DND-41 (cell line): Measurements from ENCODE around the gene KLHL14.

Experiments
- ATAC-seq: fragments of 200-7000 bp; cut with Tn5 transposase; 3 replicates; pipeline ENCODE4 v1.9.1; 2021; ENCODE audit warnings: low read depth; ENCODE audit not compliant: insufficient read depth
- DNase-seq: peaks from one replicate; pipeline ENCODE4 v3.0.0-alpha.2; 2020
- H2AFZ ChIP-seq: 2 replicates; pipeline ENCODE4 v1.6.0; 2012; ENCODE audit warnings: low read depth, low read length
- H3K27ac ChIP-seq: 2 replicates; pipeline ENCODE4 v1.5.1; 2012; ENCODE audit warnings: low read length, inconsistent platforms
- H3K27me3 ChIP-seq: fragments of 200-600 bp; sonication (generic); 2 replicates; pipeline ENCODE4 v1.6.0; 2012; ENCODE audit warnings: low read length, mild to moderate bottlenecking, inconsistent platforms; ENCODE audit not compliant: insufficient read depth, poor library complexity
- H3K36me3 ChIP-seq: 2 replicates; pipeline ENCODE4 v1.5.1; 2012; ENCODE audit warnings: low read length, inconsistent platforms; ENCODE audit not compliant: insufficient read depth
- H3K4me1 ChIP-seq: 2 replicates; pipeline ENCODE4 v1.5.1; 2012; ENCODE audit warnings: mild to moderate bottlenecking, low read length; ENCODE audit not compliant: insufficient read depth
- H3K4me2 ChIP-seq: 2 replicates; pipeline ENCODE4 v1.6.0; 2012; ENCODE audit warnings: mild to moderate bottlenecking, moderate library complexity, low read length, inconsistent platforms; ENCODE audit not compliant: insufficient read depth
- H3K4me3 ChIP-seq, 2 experiments: fragments of 200-600 bp in 1 of 2; shearing (Covaris generic) in 1 of 2; 2 replicates each; pipeline ENCODE4 v1.5.1; 2012 to 2016; ENCODE audit warnings: inconsistent platforms in 2 of 2, low read length in 2 of 2, mild to moderate bottlenecking in 2 of 2, low read depth in 1 of 2, moderate library complexity in 1 of 2
- H3K79me2 ChIP-seq: 2 replicates; pipeline ENCODE4 v1.6.0; 2012; ENCODE audit warnings: low read length, inconsistent platforms; ENCODE audit not compliant: insufficient read depth
- H3K9ac ChIP-seq: 2 replicates; pipeline ENCODE4 v1.6.0; 2012; ENCODE audit warnings: low read depth, mild to moderate bottlenecking, inconsistent platforms, low read length, moderate library complexity
- H3K9me3 ChIP-seq: 2 replicates; pipeline ENCODE4 v1.5.1; 2012; ENCODE audit warnings: low read length, moderate library complexity, mild to moderate bottlenecking, inconsistent platforms; ENCODE audit not compliant: insufficient read depth, severe bottlenecking
- H4K20me1 ChIP-seq: 2 replicates; pipeline ENCODE4 v1.6.0; 2012; ENCODE audit warnings: low read length; ENCODE audit not compliant: insufficient read depth
- CTCF ChIP-seq: IDR thresholded peaks from 2 replicates; pipeline ENCODE4 v1.5.1; 2012; ENCODE audit warnings: borderline replicate concordance, low read length, moderate library complexity, mild to moderate bottlenecking; ENCODE audit not compliant: poor library complexity, severe bottlenecking; ENCODE audit errors: extremely low read depth
- EZH2 ChIP-seq: IDR thresholded peaks from 3 replicates; pipeline ENCODE4 v1.6.1; 2012; ENCODE audit warnings: borderline replicate concordance, low read depth, mild to moderate bottlenecking, moderate library complexity, low read length, inconsistent platforms; ENCODE audit not compliant: severe bottlenecking

The KLHL14 gene

GRCh38 chr18:32629292-32629691, 143.5 kb downstream of the KLHL14 start:
- peaks cover 1% of the 10 kb centered on the region for H3K27me3 ChIP-seq
- no peak overlapping the region for H3K27ac ChIP-seq
- no peak for TF ChIP-seq EZH2
- no peak for TF ChIP-seq CTCF
- H3K9me3 ChIP-seq: no peaks in the 10 kb centered on the region
- DNase-seq: no peak
- no peaks in the 10 kb centered on the region for H4K20me1 ChIP-seq
- H3K36me3 ChIP-seq: no peaks in the 10 kb centered on the region
- H3K4me2 ChIP-seq: no peak overlapping the region
- H3K4me1 ChIP-seq: no peaks in the 10 kb centered on the region
- H3K4me3 ChIP-seq: no peak overlapping the region
- H2AFZ ChIP-seq: no peak overlapping the region
- no peak for ATAC-seq
- H3K9ac ChIP-seq: no peak overlapping the region
- no peaks in the 10 kb centered on the region for H3K79me2 ChIP-seq

GRCh38 chr18:32624182-32624723, 148.6 kb downstream of the KLHL14 start:
- DNase-seq (no peak), ATAC-seq (no peak)
- no peaks in the 10 kb centered on the region for H3K79me2 ChIP-seq
- no peak overlapping the region for H3K27ac ChIP-seq
- no peaks in the 10 kb centered on the region for H3K4me1 ChIP-seq
- no peak overlapping the region for H3K4me2 ChIP-seq
- no peak overlapping the region for H2AFZ ChIP-seq
- TF ChIP-seq CTCF (no peak), EZH2 (no peak)
- no peaks in the 10 kb centered on the region for H3K9me3 ChIP-seq
- H3K9ac ChIP-seq: no peak overlapping the region
- no peak overlapping the region for H3K4me3 ChIP-seq
- peaks cover 4% of the 10 kb centered on the region for H3K27me3 ChIP-seq
- no peaks in the 10 kb centered on the region for H4K20me1 ChIP-seq
- no peaks in the 10 kb centered on the region for H3K36me3 ChIP-seq

- TF ChIP-seq EZH2: no peak
- no peak for TF ChIP-seq CTCF
- DNase-seq (no peak), ATAC-seq (no peak)
- Histone ChIP-seq H4K20me1 (no peaks in the 10 kb centered on the region), H3K27ac (no peak overlapping the region), H3K36me3 (no peaks in the 10 kb centered on the region), H3K79me2 (no peaks in the 10 kb centered on the region), H2AFZ (no peak overlapping the region), H3K9me3 (no peaks in the 10 kb centered on the region), H3K9ac (no peak overlapping the region), H3K4me2 (no peak overlapping the region), H3K4me3 (no peak overlapping the region), H3K27me3 (peaks cover 4% of the 10 kb centered on the region), H3K4me1 (no peaks in the 10 kb centered on the region)
These were observed 149.3 kb downstream of the KLHL14 start for GRCh38 chr18:32623563-32623962.
